ENCODE results near the gene ERICH2. TPM values are rescaled to one million over a fixed set of nuclear protein-coding genes. Genes with fewer than 3 reads are reported as not detected.

The ERICH2 gene
- 1 to 10 TPM in 1 of 4 donors, not detected in 3; 1.7 TPM for total RNA-seq

- Histone ChIP-seq H3K4me3 (peak within 1 kb of the TSS; percentile 72 to 73 (median 73)), H3K36me3 (no peaks in the 10 kb centered on the region), H3K4me1 (peaks cover 6 to 19% (median 16%) of the 10 kb centered on the region in 4 donors), H3K27ac (replicated peaks in 1 of 4) (peak within 1 kb of the TSS; percentile 73 to 84 (median 78)), H3K9me3 (no peaks in the 10 kb centered on the region), H3K27me3 (no peaks in the 10 kb centered on the region)
- 7% methylated on average over 13 of the region's 13 CpGs for WGBS
- TF ChIP-seq POLR2AphosphoS5 (IDR thresholded peaks at IDR 0.05) (peak in 1 of 2 donors; percentile 56), EP300 (IDR thresholded peaks at IDR 0.05) (no peak), POLR2A (IDR thresholded peaks at IDR 0.05; ENCODE audit: low read depth) (no peak), CTCF (IDR thresholded peaks at IDR 0.05) (peak in 1 of 3 experiments; percentile 21)
- intact Hi-C loops (cut with DNase I): loop anchor here (5.0 kb wide), 1 partner anchor 42 kb away; no protein-coding TSS in a partner anchor
- no peak for DNase-seq (ENCODE audit: extremely low spot score)
These were observed at the start of gene ERICH2 for GRCh38 chr2:170770008-170770605. Gene ERICH2, plus strand, starts transcription at chr2:170770378. Its CDS starts 304 bp downstream, at chr2:170770682.

GRCh38 chr2:170721678-170722077 lies 48.5 kb upstream of the ERICH2 start:
- no peak overlapping the region for H3K4me3 ChIP-seq
- H3K27ac ChIP-seq (replicated peaks in 1 of 4): no peak overlapping the region
- no peaks in the 10 kb centered on the region for H3K9me3 ChIP-seq
- H3K27me3 ChIP-seq: peaks cover 3 to 51% (median 21%) of the 10 kb centered on the region in 4 donors
- no peak for DNase-seq (ENCODE audit: extremely low spot score)
- peaks cover 8 to 11% (median 10%) of the 10 kb centered on the region in 4 donors for H3K4me1 ChIP-seq
- intact Hi-C loops (cut with DNase I): no loop called here
- 82% methylated on average over 3 of the region's 3 CpGs for WGBS
- TF ChIP-seq POLR2AphosphoS5 (IDR thresholded peaks at IDR 0.05) (no peak), EP300 (IDR thresholded peaks at IDR 0.05) (no peak), POLR2A (IDR thresholded peaks at IDR 0.05; ENCODE audit: low read depth) (no peak), CTCF (IDR thresholded peaks at IDR 0.05) (no peak)
- H3K36me3 ChIP-seq: no peaks in the 10 kb centered on the region

GRCh38 chr2:170722301-170722700 lies 47.9 kb upstream of the ERICH2 start:
- Histone ChIP-seq H3K9me3 (no peaks in the 10 kb centered on the region), H3K27ac (replicated peaks in 1 of 4) (no peak overlapping the region), H3K4me1 (peaks cover 2 to 5% (median 4%) of the 10 kb centered on the region in 4 donors), H3K27me3 (peaks cover 0 to 45% (median 15%) of the 10 kb centered on the region in 4 donors), H3K4me3 (no peak overlapping the region), H3K36me3 (no peaks in the 10 kb centered on the region)
- intact Hi-C loops (cut with DNase I): no loop called here
- DNase-seq (ENCODE audit: extremely low spot score): no peak
- TF ChIP-seq POLR2AphosphoS5 (IDR thresholded peaks at IDR 0.05): no peak
- TF ChIP-seq CTCF (IDR thresholded peaks at IDR 0.05): no peak
- TF ChIP-seq POLR2A (IDR thresholded peaks at IDR 0.05; ENCODE audit: low read depth): no peak
- no peak for TF ChIP-seq EP300 (IDR thresholded peaks at IDR 0.05)

- DNase-seq (ENCODE audit: extremely low spot score): peak; percentile 17
- H3K27ac ChIP-seq (replicated peaks in 1 of 4): no peak overlapping the region
- H3K27me3 ChIP-seq: peaks cover 0 to 33% (median 4%) of the 10 kb centered on the region in 4 donors
- no peaks in the 10 kb centered on the region for H3K4me1 ChIP-seq
- TF ChIP-seq POLR2AphosphoS5 (IDR thresholded peaks at IDR 0.05) (no peak), EP300 (IDR thresholded peaks at IDR 0.05) (no peak), CTCF (IDR thresholded peaks at IDR 0.05) (no peak), POLR2A (IDR thresholded peaks at IDR 0.05; ENCODE audit: low read depth) (no peak)
- H3K9me3 ChIP-seq: no peaks in the 10 kb centered on the region
- intact Hi-C loops (cut with DNase I): no loop called here
- H3K4me3 ChIP-seq: no peak overlapping the region
- H3K36me3 ChIP-seq: no peaks in the 10 kb centered on the region
- 51% methylated on average over 2 of the region's 2 CpGs for WGBS
These were observed 46.7 kb upstream of the ERICH2 start for GRCh38 chr2:170723446-170723958.

Data from esophagus muscularis mucosa (tissue), 4 donors.